Esophagus mucosa (tissue), 1 donor: ENCODE results near the gene KCTD5. TPM values are rescaled to one million over a fixed set of nuclear protein-coding genes. Genes with fewer than 3 reads are reported as not detected.
"Not testable (repeated sequence)": the region's sequence is repeated elsewhere in the genome, so short reads cannot be mapped to it uniquely, and the experiment has no call there.

Experiments used
- ATAC-seq: fragments of 200-7000 bp; cut with Tn5 transposase; one replicate; pipeline ENCODE4 v1.9.1; 2020
- total RNA-seq: library from RNA; stranded (reverse); gene quantifications from one replicate; pipeline ENCODE4 v1.2.4, GENCODE V29; 2023
- donor health status: DM: yes; HTN: yes; CAD: no.

KCTD5 gene
- total RNA-seq, 1 donor from 2014 or later = 37.7 TPM

DNA sequence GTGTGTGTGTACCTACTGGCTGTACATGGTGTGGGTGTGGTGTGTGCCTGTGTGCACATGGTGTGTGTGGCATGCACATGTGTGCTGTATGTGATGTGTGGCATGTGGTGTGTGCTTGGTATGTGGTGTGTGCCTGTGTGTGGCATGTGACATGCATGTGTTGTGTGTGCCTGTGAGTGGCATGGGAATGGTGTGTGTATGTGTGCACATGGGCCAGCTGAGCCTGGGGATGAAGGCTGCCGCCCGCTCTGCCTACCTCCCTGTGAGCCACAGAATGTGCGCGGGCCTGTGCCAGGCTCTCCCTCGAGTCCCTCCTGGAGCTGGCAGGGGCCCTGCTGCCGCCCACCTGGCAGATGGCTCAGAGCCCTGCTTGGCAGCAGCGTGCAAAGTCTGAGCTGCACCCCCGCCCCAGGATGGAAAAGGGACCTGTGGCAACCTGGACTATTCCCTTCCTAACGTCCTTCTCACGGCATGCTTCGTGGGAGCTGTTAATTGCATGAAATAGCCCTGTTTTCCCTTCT lies 28.4 kb downstream of the KCTD5 start:
- peak; percentile 4 for ATAC-seq

DNA sequence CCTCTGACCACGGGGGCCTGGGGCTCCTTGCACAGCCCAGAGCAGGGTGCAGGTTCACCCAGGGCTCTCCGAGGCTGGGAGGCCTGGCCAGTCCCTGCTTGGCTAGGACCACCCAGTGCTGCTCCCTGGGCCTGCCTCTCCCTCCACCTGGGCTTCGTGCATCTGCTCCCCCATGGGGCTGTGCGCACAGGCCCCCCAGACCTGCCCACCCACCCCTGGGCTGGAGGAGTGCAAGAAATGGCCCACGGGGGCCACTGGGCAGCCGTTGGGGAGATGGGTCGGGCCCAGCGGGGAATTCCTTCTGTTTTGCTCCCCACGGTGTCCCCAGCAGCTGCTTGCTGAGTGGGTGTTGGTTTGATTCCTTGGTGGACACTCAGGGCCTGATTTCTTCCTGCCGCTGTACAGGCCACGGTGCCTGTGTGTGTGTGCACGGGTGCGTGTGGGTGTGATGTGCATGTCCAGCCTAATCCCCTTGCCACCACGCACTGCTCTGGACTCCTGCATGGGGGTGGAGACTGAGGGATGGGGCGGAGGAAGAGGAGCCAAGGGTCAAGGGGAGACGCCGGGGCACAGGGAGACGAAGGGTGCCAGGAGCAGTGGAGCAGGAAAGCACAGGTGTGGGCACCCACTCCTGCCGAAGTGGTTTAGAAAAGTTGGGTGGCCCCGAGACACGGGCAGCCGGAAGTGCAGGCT lies 29.2 kb downstream of the KCTD5 start:
- peak; percentile 0 for ATAC-seq

GRCh38 chr16:2712063-2712441 lies 29.7 kb downstream of the KCTD5 start:
- ATAC-seq = no peak

GRCh38 chr16:2712546-2712945 lies 30.2 kb downstream of the KCTD5 start:
- no peak for ATAC-seq

- ATAC-seq = peak; percentile 4
Measured at GRCh38 chr16:2713523-2713922, 31.2 kb downstream of the KCTD5 start.

- ATAC-seq = peak; percentile 42
Measured at GRCh38 chr16:2713985-2714774, 31.9 kb downstream of the KCTD5 start.

GRCh38 chr16:2715064-2715463 lies 32.7 kb downstream of the KCTD5 start:
- ATAC-seq = no peak

GRCh38 chr16:2715519-2715918 lies 33.2 kb downstream of the KCTD5 start:
- peak; percentile 8 for ATAC-seq

- ATAC-seq = no peak
Measured at GRCh38 chr16:2715966-2716885, 33.9 kb downstream of the KCTD5 start.

DNA sequence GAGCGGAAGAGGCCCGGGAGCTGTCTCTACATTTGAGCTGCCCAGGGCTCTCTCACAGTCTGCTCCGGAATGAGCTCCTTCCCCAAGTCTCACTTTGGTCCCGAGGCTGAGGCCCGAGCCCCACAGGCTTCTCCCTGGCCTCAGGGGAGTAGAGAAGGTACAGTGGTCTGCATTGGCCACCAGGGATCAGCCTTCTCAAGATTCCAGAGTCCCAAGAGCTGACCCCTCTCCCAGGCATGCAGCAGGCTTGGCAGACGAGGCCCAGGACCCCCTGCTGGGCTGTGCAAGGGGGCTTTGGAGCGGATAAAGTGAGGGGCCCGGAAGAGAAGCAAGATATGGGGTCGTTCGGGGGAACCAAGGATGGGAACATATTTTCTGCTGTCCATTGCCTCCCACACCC lies 34.6 kb downstream of the KCTD5 start:
- ATAC-seq = no peak

GRCh38 chr16:2717383-2718263 lies 35.3 kb downstream of the KCTD5 start:
- ATAC-seq = no peak

DNA sequence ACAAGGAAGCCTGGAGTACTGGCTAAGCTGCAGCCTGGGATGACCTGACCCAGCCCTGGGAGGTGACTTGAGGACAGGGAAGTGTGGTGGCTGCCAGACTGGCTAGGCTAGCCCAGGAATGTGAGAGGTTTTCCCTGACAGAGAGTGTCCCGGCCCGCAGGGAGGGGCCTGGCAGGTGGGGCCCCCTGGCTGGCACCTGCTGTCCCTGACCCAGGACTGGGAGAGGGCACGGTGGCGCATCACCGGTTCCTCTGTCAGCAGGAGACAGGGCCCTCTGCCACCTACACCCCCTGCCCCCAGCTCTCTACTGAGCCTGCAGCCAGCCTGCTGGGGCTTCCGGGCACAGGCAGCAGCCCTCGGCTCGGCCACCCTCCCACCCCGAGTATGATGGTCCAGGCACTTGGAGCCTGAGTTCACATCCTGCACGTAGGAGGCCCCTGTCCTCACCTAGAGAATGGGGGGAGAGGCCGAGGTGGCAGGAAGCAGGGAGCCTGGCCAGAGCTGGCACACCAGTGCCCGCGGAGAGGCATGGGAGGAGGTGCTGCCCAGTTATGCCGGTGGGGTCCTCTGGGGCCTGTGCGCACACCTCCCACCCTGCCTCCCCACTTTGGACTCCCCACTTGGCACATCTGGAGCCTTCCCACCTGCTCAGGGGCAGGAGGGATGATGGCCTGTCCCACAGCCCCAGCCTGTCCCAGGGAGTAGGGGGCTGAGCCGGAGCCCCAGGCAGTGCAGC lies 37.2 kb downstream of the KCTD5 start:
- ATAC-seq = peak; percentile 60

- peak; percentile 50 for ATAC-seq
Measured at GRCh38 chr16:2720064-2720457, 37.7 kb downstream of the KCTD5 start, which contains the start of gene PRSS27. Gene PRSS27 (minus strand): TSS chr16:2720224. CDS start chr16:2720160, 64 bp downstream.

- ATAC-seq = peak; percentile 72
Measured at GRCh38 chr16:2720719-2721633, 38.7 kb downstream of the KCTD5 start.

DNA sequence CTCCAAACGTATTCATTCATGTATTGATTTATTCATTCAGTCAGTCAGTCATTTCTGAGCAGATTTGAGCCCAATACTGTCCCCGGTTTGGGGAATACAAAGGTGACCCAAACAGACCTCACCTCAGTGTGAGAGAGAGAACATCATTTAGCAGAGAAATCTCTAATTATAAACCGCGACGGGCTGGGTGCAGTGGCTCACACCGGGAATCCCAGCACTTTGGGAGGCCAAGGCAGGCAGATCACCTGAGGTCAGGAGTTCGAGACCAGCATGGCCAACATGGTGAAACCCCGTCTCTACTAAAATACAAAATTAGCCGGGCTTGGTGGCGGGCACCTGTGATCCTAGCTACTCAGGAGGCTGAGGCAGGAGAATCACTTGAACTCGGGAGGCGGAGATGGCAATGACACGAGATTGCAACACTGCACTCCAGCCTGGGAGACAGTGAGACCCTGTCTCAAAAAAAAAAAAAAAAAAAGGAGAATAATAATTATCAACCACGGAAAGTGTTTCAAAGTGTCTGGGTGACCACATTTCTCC lies 39.4 kb downstream of the KCTD5 start:
- not testable (repeated sequence) for ATAC-seq

DNA sequence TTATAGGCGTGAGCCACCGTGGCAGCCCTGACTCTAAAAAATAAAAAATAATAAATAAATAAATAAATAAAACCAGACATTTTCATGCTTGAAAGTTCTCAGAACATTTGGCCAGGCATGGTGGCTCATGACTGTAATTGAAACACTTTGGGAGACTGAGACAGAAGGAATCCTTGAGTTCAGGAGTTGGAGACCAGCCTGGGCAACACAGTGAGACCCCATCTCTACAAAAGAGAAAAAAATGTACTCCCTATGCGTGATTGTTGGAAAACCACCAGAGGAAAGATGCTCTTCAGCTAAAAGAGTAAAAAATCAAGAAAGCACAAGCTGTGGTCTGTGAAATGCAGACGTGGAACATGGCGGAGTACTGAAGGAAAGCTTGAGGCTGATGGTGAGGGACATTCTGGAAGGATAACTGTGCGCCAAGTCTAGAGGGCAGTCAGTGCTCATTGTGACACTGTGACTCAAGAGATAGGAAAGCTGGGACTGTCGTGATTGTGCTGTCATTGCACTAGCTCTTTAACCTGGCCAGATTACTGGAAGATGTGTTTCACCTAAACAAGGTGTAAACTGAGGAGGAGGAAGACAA lies 41.9 kb downstream of the KCTD5 start:
- no peak for ATAC-seq

DNA sequence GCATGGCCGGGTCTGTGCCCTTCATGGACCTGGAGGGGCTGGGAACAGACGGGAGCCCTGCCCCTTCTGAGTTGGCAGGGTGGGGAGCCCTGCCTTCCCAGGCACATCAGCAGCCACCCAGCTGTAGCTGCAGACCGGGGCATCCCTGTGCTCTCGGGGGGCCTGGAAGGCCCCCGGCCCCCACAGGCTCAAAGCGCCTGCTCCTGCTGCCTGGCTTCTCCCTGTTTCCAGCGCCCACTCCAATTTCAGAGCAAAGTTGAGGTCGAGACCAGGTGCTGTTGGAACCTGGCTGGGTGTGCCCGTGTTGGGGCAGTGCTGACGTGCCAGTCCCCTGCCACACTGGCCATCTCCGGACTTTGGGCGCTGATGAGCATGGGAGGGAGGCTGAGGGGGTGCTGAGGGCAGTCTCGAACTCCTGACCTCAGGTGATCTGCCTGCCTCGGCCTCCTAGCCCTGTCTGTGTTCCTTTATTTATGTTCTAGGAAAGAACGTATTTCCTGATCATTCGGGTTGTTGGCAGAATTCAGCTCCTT lies 42.6 kb downstream of the KCTD5 start:
- no peak for ATAC-seq

DNA sequence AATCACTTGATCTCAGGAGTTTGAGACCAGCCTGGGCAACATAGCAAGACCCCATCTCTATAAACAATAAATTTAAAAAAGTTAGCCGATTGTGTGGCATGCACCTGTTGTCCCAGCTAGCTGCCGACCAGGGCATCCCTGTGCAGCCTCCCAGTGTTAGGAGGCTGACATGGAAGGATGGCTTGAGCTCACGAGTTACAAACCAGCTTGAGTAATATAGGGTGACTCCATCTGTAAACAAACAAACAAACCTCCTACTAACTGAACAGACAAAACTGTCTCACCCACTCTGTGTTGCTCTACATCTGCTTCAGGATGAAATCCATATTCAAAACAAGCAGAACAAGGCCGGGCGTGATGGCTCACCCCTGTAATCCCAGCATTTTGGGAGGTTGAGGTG lies 44.6 kb downstream of the KCTD5 start:
- ATAC-seq = no peak

DNA sequence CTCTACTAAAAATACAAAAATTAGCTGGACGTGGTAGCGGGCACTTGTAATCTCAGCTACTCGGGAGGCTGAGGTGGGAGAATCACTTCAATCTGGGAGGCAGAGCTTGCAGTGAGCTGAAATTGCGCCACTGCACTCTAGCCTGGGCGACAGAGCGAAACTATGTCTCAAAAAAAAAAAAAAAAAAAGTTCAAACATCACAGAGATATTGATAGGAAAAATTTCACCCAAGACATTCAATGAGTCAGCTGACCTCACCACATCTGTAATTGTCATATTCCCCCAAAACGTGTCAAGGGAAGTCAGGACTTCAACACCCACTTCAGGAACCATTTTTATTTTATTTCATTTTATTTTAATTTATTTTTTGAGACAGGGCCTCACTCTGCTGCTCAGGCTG lies 45.7 kb downstream of the KCTD5 start:
- no peak for ATAC-seq
